Measurements from ENCODE around the gene LRFN4.

DNA sequence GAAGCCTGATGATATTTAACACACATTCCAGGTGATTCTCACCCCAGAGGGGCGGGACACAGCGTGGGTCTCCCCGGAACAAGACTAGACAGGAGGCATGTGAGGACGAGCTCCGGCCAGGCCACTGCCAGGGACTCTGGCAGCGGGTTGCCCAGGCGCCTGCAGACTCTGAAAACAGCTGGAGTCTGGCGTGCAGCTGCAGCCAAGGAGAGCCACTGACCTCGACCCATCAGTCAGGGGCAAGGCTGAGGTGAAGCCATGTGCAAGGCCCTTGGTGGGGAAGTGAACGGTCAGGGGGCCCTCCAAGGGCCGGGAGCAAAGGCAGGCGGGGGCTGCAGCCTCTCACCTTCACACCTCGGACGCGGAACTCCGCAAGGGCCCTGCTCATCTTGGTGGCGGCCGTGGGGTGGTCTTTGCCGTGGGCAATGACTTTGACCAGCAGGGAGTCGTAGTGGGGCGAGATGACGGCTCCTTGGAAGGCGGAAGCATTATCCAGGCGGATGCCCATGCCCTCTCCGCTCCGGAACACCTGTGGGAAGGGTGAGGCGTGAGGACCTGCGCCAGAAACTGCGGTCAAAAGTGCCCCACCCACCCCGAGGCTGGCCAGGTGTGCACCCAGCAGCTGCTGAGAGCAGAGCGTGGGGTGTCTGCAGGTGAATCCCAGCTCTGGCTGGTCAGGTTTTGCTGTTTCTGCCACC is 6.7 kb downstream of the LRFN4 start:
- TF ChIP-seq, protein P1, sequence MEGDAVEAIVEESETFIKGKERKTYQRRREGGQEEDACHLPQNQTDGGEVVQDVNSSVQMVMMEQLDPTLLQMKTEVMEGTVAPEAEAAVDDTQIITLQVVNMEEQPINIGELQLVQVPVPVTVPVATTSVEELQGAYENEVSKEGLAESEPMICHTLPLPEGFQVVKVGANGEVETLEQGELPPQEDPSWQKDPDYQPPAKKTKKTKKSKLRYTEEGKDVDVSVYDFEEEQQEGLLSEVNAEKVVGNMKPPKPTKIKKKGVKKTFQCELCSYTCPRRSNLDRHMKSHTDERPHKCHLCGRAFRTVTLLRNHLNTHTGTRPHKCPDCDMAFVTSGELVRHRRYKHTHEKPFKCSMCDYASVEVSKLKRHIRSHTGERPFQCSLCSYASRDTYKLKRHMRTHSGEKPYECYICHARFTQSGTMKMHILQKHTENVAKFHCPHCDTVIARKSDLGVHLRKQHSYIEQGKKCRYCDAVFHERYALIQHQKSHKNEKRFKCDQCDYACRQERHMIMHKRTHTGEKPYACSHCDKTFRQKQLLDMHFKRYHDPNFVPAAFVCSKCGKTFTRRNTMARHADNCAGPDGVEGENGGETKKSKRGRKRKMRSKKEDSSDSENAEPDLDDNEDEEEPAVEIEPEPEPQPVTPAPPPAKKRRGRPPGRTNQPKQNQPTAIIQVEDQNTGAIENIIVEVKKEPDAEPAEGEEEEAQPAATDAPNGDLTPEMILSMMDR (IDR thresholded peaks at IDR 0.05) = no peak
- TF ChIP-seq, protein P2, sequence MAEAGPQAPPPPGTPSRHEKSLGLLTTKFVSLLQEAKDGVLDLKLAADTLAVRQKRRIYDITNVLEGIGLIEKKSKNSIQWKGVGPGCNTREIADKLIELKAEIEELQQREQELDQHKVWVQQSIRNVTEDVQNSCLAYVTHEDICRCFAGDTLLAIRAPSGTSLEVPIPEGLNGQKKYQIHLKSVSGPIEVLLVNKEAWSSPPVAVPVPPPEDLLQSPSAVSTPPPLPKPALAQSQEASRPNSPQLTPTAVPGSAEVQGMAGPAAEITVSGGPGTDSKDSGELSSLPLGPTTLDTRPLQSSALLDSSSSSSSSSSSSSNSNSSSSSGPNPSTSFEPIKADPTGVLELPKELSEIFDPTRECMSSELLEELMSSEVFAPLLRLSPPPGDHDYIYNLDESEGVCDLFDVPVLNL (CRISPR knock-in tag; IDR thresholded peaks at IDR 0.05; ENCODE audit: borderline replicate concordance, low read depth) = no peak
- TF ChIP-seq, protein P3, sequence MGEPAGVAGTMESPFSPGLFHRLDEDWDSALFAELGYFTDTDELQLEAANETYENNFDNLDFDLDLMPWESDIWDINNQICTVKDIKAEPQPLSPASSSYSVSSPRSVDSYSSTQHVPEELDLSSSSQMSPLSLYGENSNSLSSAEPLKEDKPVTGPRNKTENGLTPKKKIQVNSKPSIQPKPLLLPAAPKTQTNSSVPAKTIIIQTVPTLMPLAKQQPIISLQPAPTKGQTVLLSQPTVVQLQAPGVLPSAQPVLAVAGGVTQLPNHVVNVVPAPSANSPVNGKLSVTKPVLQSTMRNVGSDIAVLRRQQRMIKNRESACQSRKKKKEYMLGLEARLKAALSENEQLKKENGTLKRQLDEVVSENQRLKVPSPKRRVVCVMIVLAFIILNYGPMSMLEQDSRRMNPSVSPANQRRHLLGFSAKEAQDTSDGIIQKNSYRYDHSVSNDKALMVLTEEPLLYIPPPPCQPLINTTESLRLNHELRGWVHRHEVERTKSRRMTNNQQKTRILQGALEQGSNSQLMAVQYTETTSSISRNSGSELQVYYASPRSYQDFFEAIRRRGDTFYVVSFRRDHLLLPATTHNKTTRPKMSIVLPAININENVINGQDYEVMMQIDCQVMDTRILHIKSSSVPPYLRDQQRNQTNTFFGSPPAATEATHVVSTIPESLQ (CRISPR knock-in tag; IDR thresholded peaks at IDR 0.05) = no peak
- TF ChIP-seq ESRRA (CRISPR knock-in tag; IDR thresholded peaks at IDR 0.05; ENCODE audit: borderline replicate concordance) (no peak), HMGA2 (CRISPR knock-in tag; IDR thresholded peaks at IDR 0.05) (no peak), ZNF121 (CRISPR knock-in tag; IDR thresholded peaks at IDR 0.05) (no peak), OVOL2 (CRISPR knock-in tag; IDR thresholded peaks at IDR 0.05; ENCODE audit: borderline replicate concordance) (no peak), NR2C2 (CRISPR knock-in tag; IDR thresholded peaks at IDR 0.05) (no peak), NFE2L1 (CRISPR knock-in tag; IDR thresholded peaks at IDR 0.05) (no peak), ETV6 (CRISPR knock-in tag; IDR thresholded peaks at IDR 0.05) (no peak), MXD4 (CRISPR knock-in tag; IDR thresholded peaks at IDR 0.05; ENCODE audit: borderline replicate concordance) (no peak)
- TF ChIP-seq, protein P4, sequence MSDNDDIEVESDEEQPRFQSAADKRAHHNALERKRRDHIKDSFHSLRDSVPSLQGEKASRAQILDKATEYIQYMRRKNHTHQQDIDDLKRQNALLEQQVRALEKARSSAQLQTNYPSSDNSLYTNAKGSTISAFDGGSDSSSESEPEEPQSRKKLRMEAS (CRISPR knock-in tag; IDR thresholded peaks at IDR 0.05) = no peak
- TF ChIP-seq, protein P5, sequence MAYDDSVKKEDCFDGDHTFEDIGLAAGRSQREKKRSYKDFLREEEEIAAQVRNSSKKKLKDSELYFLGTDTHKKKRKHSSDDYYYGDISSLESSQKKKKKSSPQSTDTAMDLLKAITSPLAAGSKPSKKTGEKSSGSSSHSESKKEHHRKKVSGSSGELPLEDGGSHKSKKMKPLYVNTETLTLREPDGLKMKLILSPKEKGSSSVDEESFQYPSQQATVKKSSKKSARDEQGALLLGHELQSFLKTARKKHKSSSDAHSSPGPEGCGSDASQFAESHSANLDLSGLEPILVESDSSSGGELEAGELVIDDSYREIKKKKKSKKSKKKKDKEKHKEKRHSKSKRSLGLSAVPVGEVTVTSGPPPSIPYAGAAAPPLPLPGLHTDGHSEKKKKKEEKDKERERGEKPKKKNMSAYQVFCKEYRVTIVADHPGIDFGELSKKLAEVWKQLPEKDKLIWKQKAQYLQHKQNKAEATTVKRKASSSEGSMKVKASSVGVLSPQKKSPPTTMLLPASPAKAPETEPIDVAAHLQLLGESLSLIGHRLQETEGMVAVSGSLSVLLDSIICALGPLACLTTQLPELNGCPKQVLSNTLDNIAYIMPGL (CRISPR knock-in tag; IDR thresholded peaks at IDR 0.05) = no peak
- TF ChIP-seq, protein P6, sequence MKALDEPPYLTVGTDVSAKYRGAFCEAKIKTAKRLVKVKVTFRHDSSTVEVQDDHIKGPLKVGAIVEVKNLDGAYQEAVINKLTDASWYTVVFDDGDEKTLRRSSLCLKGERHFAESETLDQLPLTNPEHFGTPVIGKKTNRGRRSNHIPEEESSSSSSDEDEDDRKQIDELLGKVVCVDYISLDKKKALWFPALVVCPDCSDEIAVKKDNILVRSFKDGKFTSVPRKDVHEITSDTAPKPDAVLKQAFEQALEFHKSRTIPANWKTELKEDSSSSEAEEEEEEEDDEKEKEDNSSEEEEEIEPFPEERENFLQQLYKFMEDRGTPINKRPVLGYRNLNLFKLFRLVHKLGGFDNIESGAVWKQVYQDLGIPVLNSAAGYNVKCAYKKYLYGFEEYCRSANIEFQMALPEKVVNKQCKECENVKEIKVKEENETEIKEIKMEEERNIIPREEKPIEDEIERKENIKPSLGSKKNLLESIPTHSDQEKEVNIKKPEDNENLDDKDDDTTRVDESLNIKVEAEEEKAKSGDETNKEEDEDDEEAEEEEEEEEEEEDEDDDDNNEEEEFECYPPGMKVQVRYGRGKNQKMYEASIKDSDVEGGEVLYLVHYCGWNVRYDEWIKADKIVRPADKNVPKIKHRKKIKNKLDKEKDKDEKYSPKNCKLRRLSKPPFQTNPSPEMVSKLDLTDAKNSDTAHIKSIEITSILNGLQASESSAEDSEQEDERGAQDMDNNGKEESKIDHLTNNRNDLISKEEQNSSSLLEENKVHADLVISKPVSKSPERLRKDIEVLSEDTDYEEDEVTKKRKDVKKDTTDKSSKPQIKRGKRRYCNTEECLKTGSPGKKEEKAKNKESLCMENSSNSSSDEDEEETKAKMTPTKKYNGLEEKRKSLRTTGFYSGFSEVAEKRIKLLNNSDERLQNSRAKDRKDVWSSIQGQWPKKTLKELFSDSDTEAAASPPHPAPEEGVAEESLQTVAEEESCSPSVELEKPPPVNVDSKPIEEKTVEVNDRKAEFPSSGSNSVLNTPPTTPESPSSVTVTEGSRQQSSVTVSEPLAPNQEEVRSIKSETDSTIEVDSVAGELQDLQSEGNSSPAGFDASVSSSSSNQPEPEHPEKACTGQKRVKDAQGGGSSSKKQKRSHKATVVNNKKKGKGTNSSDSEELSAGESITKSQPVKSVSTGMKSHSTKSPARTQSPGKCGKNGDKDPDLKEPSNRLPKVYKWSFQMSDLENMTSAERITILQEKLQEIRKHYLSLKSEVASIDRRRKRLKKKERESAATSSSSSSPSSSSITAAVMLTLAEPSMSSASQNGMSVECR (CRISPR knock-in tag; IDR thresholded peaks at IDR 0.05; ENCODE audit: borderline replicate concordance) = no peak

Data from WTC11 (cell line).